Left ventricle myocardium superior (tissue), 1 donor: ENCODE results near the gene STRADB. TPM values are rescaled to one million over a fixed set of nuclear protein-coding genes. Genes with fewer than 3 reads are reported as not detected.
"Not testable (repeated sequence)": the region's sequence is repeated elsewhere in the genome, so short reads cannot be mapped to it uniquely, and the experiment has no call there.

ENCODE experiments used
- ATAC-seq: fragments of 200-7000 bp; cut with Tn5 transposase; one replicate; pipeline ENCODE4 v1.9.1; 2020; ENCODE audit warnings: mild to moderate bottlenecking, moderate library complexity
- DNase-seq: peaks from one replicate; pipeline ENCODE4 v3.0.0-alpha.2; 2020
- intact Hi-C: fragments of 100-400 bp; cut with micrococcal nuclease; formaldehyde crosslinking; loops from one replicate; pipeline ENCODE4 v1.11.0; 2022
- total RNA-seq: library from RNA; stranded (reverse); fragmentation: NEBNext Ultra II Directional; extraction: Animal tissue kit (Norgen Biotek cat#: 25700); gene quantifications from one replicate; pipeline ENCODE4 v1.2.1, GENCODE V29; 2021
- donor health status: DM: no; HTN: yes; CAD: no; lungs with severe emphysema.

Gene STRADB
- total RNA-seq, 1 donor from 2014 or later: 81.4 TPM

DNA sequence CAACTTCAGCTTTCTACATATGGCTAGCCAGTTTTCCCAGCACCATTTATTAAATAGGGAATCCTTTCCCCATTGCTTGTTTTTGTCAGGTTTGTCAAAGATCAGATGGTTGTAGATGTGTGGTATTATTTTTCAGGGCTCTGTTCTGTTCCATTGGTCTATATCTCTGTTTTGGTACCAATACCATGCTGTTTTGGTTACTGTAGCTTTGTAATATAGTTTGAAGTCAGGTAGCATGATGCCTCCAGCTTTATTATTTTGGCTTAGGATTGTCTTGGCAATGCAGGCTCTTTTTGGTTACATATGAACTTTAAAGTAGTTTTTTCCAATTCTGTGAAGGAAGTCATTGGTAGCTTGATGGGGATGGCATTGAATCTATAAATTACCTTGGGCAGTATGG, 23.2 kb upstream of the STRADB start:
- intact Hi-C loops, DNase-seq, ATAC-seq: not testable (repeated sequence)

DNA sequence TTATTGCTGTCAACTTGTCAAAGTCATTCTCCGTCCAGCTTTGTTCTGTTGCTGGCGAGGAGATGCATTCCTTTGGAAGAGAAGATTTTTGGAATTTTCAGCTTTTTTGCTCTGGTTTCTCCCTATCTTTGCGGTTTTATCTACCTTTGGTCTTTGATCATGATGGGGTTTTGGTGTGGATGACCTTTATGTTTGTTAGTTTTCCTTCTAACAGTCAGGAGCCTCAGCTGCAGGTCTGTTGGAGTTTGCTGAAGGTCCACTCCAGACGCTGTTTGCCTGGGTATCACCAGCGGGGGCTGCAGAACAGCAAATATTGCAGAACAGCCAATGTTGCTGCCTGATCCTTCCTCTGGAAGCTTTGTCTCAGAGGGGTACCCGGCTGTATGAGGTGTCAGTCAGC, 21.7 kb upstream of the STRADB start:
- intact Hi-C loops, DNase-seq, ATAC-seq: not testable (repeated sequence)

DNA sequence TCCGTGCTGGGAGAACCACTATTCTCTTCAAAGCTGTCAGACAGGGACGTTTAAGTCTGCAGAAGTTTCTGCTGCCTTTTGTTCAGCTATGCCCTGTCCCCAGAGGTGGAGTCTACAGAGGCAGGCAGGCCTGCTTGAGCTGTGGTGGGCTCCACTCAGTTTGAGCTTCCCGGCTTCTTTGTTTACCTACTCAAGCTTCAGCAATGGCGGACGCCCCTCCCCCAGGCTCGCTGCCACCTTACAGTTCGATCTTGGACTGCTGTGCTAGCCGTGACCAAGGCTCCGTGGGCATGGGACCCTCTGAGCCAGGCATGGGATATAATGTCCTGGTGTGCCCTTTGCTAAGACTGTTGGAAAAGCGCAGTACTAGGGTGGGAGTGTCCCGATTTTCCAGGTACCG, 21.2 kb upstream of the STRADB start:
- intact Hi-C loops, ATAC-seq: not testable (repeated sequence)
- DNase-seq: peak; percentile 22

DNA sequence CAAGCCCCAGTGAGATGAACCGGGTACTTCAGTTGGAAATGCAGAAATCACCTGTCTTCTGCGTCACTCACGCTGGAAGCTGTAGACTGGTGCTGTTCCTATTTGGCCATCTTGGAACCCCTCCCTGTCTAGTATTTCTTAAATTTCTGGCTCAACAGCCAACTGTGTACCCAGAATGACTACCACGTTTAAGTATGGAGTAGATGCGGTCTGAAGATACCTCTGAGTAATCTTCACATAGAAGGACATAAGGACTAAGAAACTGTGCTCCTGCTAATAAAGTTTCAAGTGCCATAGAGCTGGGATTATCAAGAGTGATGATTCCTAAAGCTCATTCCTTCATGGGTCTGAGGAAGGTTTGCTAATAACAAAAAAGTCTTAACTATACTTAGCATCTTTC, 20.7 kb upstream of the STRADB start:
- DNase-seq (no peak), ATAC-seq (no peak)
- intact Hi-C loops: no loop called here

DNA sequence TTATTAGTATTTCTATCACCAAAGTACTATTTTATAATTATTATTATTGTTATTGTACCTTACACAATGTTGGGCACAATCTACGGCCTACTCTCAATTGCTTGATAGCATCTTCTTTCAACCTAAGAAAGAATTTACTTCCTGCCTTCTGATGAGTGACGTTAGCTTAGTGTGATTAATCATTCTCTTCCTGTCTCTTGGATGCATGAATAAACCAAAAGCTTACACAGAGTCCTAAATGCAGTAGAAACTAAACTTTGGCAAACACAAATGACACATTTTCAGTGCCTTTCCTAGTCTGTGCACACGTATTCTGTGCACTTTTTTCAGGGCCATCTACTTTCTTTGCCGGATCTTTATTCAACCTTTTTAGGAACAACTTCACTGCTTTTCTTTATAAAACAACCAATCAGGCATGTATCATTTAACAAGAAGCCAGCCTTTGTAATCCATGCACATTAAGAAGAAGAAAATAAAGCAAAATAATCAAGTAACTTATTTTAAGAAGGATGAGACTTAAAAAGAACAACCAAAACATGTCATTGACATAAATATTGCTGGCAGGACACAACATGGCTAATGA, 19.4 kb upstream of the STRADB start:
- DNase-seq (no peak), ATAC-seq (peak; percentile 35)
- intact Hi-C loops: no loop called here

DNA sequence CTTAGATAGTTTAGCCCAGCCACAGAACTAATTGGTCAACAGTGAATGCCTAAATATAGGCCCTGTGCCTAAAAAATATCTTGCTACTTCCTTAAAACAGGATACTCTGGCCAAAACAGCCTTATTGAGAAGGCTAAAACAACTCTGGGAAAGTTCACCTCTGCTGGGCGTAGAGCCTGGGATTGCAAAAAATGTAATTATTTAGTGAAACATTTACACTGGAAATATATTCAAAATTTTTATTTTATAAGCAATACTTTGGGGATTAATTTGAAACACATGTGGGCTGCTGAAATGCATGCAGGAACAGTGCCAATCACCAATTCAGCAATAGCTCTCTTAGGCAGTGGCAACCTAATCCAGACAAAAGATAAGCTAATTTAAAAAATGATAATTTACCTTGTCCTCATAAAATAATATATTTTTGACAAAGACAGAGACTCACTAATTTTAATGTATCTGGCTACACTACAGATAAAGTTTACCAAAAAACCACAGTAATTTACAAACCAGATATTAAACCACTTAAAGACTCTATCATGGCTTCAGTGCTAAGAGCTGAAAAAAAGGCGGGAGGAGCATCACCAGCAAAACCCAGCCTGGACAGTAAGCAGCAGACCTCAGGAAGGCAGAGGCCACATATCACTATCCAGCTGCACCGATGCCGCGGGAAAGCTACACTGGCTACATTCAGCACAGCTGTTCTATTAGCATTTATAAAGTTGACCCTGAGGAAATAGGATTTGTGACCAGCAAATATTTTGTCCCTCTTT, 18.7 kb upstream of the STRADB start:
- DNase-seq (peak; percentile 59), ATAC-seq (peak; percentile 82)
- intact Hi-C loops: no loop called here

DNA sequence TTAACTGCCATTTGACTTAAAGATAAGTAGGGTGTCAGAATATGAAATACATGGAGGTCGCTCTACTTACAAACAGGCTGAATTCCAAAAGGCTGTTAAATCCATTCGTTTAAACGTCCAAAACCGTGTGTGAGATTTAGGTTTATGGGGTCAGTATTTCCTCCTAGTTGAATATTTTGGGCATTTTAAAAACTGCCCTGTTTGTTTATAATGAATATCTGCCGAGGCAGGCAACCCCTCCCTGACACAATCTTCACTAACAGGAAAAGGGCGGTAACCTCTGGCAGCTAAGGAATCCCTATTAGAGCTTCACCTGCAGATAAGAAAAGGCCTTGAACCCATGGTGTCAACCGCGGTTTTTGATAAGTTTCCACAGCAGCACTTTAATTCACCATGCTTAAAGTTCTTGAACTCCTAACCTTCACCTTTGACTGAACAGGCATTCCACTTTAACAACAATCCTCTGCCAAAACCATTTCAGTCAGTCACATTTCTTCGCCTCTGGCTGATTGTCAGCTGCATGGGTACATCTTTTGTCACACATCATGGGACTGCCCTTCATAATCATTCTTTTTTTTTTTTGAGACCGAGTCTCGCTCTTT, 18.0 kb upstream of the STRADB start:
- DNase-seq (no peak), ATAC-seq (peak; percentile 78)
- intact Hi-C loops: no loop called here

DNA sequence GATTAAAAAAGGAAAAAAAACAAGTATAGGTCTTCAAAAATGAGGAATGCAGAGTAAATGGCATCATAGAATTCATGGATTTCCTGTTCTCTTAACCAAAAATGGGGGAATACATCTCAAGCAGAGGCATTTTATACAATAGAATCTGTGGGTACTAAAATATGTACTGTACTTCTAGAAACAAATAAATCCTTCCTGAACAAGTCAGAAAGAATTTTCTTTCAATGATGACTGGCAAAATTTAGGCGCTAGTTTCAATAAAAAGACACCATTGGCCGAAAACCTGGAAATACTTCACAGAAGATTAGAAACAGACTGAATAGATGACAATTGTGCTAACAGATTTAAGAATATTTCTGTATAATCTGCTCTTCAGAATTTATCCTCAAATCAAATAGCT, 15.4 kb upstream of the STRADB start:
- intact Hi-C loops: no loop called here
- DNase-seq (no peak), ATAC-seq (no peak)

DNA sequence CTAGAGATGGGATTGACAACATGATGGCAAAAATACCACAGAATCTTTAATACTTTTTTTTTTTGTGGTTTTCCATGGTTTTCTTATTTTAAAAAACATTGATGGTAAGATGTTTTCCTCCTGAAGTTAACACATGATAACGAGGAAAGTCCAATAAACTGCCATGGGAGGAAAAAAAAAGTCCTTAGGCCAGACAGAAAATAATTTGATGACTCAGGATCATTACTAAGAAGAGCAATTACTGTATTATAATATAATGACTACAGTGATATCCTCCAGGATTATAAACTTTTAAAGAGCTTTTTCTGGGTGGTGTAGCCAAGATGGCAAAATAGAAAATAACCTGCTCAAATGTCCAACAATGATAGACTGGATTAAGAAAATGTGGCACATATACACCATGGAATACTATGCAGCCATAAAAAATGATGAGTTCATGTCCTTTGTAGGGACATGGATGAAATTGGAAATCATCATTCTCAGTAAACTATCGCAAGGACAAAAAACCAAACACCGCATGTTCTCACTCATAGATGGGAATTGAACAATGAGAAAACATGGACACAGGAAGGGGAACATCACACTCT, 12.1 kb upstream of the STRADB start:
- ATAC-seq, intact Hi-C loops, DNase-seq: not testable (repeated sequence)

DNA sequence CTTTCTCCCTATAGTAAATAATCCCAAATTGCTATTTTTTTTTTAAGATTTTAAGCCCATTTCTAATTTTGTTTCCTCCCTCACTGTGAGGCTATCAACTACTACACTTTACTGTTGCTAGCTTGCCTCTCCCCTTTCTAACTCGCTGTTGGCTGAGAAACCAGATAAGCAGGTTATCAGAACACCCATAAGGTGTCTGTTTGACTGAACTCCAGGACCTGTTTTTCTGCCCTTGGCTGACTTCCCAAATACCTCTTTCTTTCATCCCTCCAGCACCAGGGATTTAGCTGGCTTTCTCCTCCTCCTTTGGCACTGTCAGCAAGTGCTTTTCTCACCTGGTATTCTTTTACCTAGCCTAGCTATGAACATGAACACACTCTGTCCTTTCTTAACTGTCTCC, 11.4 kb upstream of the STRADB start:
- DNase-seq: no peak
- peak; percentile 84 for ATAC-seq
- intact Hi-C loops: no loop called here

DNA sequence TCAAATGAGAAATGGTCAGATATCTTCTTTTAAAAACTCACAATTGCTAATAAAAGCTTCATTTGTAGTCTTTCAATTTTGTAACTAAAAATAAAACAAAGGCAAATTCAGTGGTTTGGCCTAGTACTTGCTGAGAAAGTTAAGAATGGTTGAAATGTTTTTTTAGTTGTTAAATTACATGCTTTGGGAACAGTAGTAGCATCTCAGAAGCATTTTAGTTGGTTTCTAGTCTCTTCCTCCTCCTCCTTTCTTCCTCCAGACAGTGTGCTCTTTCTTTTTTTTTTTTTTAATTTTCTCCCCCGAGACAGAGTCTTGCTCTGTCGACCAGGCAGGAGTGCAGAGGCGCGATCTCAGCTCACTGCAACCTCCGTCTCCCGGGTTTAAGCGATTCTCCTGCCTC, 10.1 kb upstream of the STRADB start:
- intact Hi-C loops: no loop called here
- no peak for ATAC-seq

DNA sequence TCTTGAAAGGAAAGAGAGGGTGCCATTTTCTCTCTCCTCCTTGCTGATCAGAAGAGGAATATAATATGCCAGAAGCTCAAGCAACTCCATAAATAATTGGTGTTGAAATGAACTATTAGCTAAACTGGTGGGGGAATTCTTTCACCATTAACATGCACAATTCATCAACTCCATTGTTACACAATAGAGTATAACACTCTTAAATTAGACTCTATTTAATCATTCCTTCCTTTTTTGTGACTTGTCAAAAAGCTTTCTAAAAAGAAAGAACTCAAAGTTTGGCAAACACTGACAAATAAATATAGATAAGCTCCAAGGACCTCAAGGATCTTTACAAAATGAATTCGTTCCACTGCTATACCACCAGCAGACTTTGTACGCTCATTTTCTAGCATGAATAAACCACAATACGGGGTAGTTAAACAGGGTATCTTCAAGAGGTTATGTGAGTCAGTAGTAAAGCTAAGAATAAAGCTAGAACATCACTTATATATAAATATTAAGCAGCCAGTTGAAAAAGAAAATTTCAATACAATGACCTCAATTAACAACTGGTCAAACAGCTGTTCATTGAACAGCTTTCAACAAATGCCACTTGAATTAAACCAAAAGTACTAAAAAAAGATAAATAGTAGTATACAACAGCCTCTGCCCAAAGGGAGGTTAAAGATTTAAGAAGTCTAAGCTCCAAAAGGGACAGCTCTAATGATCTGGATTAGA, 6.6 kb upstream of the STRADB start:
- DNase-seq (no peak), ATAC-seq (no peak)
- intact Hi-C loops: no loop called here

More for the DNA sequence above, 10.1 kb upstream of the STRADB start:
- no peak for DNase-seq

DNA sequence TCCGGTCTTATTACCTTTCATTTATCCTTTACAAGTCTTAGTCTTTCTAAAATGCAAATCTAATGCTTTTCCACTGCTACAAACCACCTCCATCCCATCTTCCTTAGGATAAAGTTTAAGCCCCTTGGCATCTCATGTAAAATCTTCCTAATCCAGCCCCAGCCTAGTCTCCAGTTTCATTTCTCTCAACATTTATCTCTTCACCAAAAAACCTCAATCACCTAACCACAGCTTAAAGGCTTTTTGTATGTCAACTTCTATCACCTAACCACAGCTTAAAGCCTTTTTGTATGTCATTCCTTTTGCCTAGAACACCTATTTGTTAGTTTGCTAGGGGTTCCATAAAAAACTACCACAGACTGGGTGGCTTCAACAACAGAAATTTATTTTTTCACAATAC, 4.5 kb upstream of the STRADB start:
- DNase-seq (no peak), ATAC-seq (no peak)
- intact Hi-C loops: no loop called here

DNA sequence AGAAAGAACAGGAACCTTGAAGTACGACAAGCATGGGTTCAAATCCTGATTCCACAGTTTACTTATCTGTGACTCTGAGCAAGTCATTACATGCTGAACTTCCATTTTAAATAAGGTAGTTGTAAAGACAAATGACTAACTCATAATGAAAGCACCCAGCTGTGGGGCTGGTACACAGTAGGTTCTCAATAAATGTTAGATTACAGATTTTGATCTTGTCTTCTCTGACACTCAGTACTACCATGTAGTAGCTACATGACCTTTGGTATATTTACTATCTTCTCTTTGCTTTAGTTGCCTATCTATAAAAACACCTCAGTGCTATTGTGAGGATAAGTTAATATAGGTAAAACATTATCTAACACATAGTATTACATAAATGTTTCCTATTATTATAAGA, 3.5 kb upstream of the STRADB start:
- no peak for ATAC-seq
- intact Hi-C loops: no loop called here
- DNase-seq: no peak

DNA sequence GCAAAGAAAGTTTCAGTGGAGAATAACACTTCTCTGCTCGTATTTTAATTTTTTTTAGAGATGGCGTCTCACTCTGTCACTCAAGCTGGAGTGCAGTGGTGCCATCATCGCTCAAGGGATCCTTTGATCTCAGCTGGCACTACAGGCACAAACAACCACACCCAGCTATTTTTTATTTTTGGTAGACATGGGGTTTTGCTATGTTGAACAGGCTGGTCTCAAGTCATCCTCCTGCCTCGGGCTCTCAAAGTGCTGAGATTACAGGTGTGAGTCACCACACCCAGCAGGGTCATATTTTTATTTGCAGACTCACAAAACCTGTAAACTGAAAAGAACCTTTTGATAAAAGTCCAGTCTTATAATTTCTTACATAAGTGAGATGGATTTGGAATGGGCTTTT, 2.8 kb upstream of the STRADB start:
- intact Hi-C loops: no loop called here
- ATAC-seq: no peak
- no peak for DNase-seq

DNA sequence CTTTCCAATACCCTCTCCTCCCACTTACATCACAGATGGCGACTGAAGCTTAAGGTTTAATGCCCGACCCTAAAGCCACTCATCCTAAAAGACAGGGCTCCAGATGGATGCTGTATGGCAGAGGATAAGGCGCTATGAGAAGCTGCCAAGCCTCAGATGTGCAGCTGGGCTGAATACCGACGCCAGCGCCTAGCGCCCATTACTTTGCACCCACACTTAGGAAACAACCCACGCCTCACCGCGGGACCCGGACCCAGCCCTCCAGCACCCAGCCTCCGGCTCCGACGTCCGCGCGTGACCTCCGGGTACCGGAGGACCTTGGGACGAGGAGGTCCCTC, 617 bp upstream of the STRADB start:
- peak; percentile 44 for ATAC-seq
- no peak for DNase-seq
- intact Hi-C loops: loop anchor here (10.0 kb wide), 1 partner anchor 56 kb away; no protein-coding TSS in a partner anchor

DNA sequence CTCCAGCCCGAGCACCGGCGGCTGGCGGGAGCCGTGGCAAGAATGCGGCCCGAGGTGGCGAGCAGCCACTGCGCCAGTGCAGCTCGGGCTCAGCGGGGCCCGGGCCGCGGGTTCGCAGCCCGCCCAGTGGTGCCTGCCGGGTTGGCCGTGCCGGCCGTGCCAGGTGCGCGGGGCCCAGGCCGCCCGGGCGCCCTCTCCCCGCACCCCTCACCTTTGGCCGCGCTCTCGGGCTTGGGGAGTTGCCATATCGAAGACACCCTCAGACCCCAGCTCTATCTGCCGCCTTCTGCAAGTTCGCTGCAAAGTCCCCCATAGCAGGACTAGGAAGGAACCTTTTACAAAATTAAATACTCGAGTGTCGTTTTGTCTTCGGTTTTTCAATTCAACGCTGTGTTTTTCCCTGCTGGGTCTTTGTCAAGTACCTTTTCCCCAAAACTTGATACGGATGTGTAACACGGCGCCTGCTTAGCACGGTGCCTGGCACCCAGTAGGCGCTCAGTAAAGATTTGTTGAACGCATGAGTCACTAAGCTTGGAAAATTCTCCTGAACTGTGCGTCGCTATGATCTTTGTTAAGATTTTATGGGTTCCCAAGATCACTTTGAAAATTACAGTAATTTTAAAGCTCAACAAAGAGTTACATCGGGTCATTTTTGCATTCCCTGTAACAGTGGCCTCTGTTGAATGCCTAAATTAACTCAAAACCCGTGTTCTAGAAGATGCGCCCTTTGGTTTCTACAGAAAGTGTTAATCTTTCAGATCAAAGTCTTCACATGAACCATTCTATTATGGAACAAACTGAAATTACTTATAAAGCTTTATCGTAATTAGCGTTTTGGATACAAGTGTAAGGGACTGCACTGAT, 750 bp downstream of the STRADB start:
- ATAC-seq (peak; percentile 48), DNase-seq (no peak)
- intact Hi-C loops: loop anchor here (10.0 kb wide), 1 partner anchor 57 kb away; no protein-coding TSS in a partner anchor

DNA sequence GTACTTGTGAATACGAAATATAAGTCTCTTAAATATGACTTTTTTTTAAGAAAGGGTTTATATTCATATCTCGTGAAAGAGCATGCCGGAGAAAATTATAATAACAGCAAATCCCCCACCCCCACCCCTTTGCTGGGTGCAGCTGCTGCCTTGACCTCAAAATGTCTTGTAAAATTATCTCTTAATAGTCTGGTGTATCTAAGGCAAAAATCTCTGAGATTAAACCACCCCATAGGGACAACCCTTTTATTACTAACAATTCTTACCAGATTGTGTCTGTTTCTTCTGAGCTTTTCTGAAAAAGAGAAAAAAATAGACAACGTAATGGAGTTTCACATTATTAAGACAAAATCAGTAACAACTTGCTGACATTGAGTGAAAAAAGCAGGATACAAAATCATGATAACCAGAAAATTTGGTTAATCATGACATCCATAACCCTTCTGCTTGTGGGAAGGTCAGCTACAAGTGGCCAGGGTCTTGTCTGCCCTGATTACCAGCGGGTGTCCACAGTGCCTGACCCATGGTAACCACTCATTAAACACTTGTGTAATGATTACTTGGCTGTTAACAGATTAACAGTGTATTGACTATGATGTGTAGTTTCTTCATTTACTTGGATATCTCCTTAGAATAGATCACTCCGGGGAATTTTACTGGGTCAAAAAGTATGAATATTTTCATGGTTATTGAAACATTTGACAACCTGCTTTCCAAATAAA, 1.5 kb downstream of the STRADB start:
- DNase-seq: no peak
- intact Hi-C loops: loop anchor here (10.0 kb wide), 1 partner anchor 58 kb away; no protein-coding TSS in a partner anchor
- ATAC-seq: no peak
